GM19324 (cell line): ENCODE results near the gene TUBGCP6.

Experiments used
- ATAC-seq: cut with Tn5 transposase; IDR thresholded peaks from one replicate; pipeline ENCODE4 v1.9.1; 2021; ENCODE audit warnings: mild to moderate bottlenecking, moderate library complexity; ENCODE audit not compliant: unreplicated experiment, low FRiP score

Gene TUBGCP6

DNA sequence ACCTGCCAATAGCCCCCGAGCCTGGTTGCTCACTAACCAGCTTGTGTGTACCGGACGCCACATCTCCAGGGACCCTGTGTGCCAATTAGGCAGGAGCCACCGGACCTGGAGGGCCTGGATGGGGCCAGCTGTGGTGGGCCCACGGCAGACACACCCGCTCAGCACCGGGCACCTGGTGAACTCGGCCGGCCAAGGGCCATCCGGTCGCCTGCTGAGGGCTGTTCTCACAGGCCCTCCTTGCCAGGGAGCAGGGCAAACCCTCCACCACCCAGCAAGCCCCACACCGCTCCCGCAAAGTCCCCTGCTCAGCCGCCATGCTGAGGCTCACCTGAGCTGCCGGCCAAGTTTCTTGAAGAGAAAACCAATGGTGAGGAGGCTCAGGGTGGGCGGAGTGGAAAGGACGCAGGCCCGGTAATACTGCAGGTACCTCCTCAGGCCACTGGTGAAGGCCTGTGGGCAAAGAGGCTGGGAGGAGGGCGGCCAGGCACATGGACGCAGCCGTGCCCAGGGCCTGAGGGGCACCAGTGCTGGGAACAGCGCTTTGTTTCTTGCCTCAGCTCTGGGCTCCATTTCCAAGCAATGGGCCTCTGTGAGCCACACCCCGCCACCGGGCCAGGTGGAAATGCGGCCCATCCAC, 17.1 kb downstream of the TUBGCP6 start:
- no peak for ATAC-seq

DNA sequence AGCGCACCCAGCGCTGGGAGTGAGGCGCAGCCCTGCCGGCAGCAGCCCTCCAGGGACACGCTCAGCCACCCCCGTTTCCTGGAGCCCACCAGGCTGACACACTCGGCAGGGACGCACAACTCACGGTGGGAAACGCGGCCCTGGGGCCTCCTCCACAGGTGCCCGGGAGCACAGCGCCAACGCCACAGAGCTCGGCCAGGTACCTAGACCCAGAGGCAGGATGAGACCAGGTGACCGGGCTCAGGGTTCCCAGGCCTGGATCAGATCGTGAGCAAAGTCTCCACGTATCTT, 18.0 kb downstream of the TUBGCP6 start:
- ATAC-seq, result no peak

DNA sequence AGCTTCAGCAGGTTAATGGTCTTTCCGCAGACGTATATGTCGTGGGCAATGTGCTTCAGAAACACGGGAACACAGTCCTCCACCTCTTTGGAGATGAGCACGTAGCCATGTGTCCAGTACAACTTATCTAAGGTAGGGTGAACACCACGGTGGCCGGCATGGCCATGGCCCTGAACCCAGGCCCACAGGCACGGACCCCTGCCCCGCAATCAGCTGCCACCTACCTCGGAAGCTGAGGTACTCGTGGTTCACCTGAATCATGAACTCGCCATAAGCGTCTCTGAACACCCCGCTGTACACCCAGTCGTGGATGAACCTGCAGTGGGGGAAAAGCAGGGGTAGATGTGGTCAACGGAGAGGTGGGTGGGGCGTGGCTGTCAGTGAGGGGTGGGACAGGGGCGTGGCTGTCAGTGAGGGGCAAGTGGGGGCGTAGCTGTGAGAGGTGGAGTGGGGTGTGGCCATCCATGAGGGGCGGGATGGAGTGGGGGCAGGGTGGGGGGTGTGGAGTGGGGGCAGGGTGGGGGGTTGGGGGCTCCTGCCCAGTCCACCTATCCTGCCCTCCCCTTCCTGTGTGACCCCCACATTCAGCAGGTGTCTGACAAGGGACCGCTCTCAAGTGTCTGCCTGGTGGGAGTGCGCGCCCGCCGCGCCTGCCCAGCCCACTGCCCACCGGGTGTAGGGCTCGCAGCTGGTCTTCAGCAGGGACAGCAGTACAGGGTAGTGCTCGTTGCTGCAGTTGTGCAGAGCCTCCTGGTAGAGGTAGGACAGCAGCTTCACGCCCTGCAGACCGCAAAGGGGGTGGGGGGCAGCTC, 18.6 kb downstream of the TUBGCP6 start:
- ATAC-seq, result no peak

DNA sequence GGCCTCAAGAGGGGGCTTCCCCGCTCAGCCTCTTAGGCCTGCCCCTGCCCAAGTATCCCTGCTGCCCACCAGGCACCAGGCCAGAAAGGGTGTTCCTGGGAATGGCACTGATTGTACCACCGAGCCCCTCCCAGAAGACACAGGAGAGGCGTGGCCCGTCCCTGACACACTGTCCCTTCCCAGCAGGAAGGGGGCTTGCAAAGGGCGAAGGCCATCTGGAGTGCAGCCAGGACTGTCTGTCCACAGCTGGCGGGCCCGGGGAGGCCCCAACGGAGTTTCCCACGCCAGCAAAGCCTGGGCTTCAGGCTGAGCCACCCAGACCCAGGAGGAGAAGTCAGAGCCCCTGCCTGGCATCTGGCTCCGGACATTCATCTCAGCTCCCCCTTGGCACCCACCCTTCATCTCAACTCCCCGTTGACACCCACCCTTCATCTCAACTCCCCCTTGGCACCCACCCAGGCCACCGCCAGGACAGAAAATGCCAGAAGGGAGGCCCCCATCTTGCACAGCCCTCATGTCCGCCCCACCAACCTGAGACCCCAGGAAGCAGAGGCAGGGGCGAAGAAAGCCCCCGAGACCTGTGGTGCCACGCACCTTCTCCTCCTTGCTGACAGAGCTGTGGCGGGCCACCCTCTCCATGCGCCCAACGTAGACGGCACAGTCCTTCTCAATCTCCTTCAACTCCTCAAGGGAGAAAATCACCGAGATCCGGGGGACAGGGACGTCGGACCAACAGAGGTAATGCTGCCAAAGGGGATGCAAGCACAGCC, 19.4 kb downstream of the TUBGCP6 start:
- no peak for ATAC-seq

DNA sequence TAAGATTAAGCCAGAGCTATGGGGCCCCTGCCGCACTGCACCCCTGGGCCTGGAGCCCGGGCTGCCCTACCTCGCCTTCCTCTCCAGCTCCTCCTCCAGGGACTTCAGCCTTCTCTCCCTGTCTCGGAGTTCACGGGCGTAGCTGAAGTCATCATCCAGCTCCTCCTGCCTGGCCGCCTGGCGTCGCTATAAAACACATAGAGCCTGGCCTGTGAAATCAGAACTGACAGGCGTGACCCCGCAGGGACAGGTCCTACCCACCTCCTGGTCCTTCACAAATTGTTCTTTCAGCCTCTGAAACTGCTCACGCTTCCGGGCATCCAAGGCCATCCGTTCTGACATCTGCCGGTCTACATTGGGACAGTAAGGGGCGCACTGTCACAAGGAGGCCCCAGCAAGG, 20.8 kb downstream of the TUBGCP6 start:
- ATAC-seq, result no peak

DNA sequence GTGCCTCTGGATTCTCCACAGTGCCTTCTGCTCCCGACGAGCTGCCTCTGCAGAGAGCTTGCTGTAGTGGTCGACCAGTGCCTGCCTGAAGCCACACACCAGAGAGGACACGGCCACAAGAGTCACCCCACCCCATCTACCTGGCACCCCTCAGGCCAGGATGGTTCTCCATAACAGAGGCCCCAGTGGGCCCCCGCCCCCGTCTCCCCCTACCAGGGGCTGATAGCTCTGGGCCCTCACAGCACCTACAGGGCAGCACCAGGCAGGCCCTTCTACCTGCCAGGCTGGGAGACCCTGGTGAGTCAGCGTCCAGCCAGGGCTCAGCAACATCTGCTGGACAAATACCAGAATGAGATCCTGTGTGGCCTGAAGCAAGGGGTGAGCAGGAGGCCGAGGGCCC, 22.3 kb downstream of the TUBGCP6 start:
- no peak for ATAC-seq

DNA sequence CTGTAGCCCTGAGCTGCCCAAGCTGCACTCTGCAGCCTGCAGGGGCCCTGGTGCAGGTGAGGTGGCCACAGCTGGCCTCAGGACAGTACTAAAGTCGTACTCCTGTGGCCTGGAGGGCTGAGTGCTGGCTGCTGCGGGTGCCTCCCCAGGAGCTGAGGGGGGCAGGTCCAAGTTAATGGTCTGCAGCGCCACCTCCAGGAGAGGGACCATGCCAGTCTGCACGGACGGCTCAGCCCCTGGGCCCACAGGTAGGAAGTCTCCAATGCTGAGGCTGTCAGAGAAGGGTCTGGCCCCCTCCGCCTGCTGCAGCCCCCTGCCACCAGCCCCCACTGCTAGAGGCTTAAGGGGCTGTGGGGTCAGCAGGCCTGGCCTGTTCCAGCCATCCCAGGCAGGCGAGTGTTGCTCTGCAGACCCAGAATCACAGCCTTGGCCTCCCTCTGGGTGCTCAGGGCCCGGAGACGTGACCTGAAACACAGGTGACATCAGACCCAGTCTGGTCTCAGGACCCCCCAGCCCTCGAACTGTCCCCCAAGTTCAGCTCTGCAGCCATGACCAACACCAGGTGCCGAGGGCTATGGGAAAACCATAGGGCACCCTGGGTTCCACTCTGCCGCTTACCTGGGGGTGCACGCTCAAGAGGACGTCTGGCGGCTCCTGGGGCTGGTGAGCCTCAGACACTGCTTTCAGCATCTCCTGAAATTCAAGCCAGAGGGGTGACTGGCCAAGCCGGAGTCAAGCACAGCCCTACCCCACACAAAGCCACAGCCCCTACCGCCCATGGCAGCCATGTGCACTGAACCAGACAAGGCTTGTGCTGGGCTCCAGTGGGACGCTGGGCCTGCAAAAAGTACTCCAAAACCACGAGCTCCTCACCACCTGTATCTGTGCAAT, 23.2 kb downstream of the TUBGCP6 start:
- ATAC-seq, result no peak

DNA sequence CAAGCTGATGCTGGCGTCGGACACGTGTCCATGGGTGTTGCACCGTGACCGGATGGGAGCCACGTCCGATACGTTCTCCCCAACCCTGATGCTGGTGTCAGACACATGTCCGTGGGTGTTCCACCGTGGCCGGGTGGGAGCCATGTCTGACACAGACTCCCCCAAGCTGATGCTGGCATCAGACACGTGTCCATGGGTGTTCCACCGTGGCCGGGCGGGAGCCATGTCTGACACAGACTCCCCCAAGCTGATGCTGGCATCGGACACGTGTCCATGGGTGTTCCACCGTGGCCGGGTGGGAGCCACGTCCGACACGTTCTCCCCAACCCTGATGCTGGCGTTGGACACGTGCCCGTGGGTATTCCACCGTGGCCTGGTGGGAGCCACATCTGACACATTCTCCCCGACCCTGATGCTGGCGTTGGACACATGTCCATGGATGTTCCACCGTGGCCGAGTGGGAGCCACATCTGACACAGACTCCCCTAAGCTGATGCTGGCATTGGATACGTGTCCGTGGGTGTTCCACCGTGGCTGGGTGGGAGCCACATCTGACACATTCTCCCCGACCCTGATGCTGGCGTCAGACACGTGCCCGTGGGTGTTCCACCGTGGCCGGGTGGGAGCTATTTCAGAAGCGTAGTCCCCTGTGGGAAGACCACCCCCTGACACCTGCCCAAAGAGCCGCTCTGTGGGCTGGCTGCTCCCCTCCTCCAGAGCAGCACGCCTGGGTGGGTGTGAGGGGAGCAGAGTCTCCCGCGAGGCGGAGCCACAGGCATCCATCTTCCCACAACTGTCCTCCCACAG, 24.0 kb downstream of the TUBGCP6 start:
- no peak for ATAC-seq

DNA sequence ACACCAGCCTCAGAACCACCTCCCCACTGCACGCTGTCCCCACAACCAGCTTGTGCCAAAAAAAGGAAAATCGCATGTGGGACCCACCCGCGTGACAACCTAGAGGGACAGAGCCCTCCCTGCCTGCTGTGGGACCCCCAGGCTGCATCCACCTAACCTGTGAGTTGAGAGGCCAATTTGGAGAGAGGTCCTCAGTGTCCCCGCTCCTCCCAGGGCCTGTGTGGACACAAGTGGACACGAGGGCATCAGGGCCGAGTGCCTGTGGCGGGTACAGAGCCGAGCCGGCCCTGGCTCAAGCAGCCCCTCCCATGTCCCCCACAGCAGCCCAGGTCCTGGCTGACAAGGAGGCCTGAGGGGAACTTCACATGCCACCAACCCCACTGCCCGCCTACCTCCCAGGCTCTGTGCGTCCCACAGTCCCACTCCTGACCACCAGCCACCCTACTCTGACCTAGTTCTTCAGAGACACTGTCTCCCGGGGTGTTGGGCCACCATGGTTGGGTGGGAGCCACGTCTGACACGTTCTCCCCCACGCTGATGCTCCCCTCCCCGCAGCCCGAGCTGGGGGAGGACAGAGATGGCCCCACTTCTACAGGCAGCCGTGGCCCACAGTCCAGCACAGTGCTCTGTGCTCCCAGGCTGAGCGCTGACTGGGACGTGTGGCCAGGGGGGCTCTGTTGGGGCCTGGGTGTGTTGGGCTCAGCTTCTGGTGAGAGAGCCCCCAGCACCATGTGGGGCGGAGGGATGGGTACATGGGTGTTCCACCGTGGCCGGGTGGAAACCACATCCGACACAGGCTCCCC, 24.8 kb downstream of the TUBGCP6 start:
- ATAC-seq, result no peak

DNA sequence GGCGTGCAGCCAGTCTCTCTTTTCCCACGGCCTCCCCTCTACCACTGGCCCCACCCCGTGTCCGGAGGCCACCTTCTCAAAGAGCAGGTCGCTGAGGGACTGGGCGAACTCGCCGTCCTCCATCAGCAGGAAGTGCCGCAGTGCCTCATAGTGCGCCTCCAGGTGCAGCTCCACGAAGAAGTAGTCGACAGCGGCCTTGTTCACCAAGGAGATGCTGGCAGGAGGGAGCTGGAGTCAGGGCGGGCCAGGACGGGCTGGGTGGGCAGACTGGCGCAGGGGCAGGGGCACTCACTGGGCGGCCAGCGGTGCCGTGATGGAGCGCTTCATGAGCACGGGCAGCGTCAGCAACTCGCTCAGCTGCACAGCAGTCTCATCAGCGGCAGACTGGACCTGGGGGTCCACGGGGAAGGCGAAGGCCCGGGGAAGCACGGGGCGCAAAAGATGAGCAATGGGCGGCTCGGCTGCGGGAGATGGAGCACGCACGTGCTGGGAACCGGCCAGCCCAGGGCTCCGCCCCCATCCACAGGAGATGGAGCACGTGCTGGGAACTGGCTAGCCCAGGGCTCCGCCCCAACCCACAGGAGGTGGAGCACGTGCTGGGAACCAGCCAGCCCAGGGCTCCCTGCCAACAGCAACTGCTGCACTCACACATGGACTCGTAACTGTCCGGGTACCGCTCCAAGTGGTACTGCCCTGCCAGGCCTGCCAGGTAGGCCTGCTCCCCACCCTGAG, 25.7 kb downstream of the TUBGCP6 start:
- no peak for ATAC-seq

DNA sequence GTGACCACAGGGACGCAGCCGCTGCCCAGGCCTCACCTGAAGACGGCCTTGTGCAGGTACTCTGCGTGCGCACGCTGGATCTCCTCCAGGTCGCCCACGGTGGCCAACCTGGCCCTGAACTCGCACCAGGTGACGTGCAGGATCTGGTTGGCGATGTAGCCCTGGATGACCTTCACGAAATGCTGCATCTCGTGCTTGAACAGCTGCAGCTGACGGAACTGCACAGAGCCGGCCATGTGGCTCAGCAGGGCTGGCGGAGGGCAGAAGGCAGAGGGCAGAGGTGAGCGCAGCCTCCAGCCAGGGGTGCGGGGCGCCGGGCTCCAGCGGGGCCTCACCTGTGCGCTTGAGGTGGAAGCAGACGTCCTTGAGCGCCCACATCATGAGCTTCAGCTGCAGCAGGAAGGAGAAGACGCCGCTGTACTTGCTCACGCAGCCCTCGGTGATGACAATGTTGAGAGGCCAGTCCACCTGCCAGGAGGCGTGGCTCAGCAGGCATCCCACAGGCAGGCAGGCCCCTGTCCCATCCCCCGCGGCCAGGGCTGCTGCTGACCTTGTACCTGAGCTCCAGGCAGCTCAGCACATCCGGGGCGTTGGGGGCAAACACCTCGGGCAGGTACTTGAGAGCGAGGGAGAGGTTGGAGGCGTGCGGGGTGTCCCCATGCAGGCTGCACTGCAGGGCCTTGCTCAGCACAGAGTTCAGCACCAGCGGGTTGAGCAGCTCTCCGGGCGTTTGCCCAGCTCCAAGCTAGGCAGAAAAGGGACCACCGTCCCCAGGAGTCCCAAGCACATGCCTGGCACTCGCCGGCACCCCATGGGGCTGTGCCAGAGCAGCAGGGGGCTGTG, 26.4 kb downstream of the TUBGCP6 start:
- ATAC-seq, result no peak

DNA sequence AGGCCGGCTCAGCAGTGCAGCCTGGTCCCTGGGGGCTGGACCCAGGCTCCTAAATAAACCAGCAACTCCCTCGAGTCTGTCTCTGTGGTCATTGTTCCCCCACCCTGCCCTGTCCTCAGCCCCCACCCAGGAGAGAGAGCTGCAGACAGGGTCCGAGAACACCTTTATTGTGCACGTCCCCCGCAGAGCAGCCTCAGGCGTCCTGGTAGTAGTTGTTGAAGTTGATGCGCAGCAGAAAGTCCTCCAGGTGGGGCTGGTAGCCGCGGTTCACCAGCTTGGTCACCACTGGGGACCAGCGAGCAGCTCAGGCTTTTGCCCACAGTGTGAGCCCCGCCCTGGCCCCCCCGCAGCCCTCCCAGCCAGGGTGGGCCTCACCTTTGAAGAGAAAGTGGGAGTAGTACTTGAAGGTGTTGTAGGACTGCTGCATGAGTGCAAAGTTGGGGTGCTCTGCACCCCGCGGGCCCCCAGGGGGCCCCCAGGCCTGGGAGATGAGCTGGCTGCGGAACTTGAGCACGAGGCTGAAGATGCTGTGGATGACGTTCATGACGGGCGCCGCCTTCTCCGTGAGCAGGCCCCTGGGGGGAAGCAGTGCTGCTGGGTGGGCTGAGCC, 27.2 kb downstream of the TUBGCP6 start:
- ATAC-seq, result no peak

DNA sequence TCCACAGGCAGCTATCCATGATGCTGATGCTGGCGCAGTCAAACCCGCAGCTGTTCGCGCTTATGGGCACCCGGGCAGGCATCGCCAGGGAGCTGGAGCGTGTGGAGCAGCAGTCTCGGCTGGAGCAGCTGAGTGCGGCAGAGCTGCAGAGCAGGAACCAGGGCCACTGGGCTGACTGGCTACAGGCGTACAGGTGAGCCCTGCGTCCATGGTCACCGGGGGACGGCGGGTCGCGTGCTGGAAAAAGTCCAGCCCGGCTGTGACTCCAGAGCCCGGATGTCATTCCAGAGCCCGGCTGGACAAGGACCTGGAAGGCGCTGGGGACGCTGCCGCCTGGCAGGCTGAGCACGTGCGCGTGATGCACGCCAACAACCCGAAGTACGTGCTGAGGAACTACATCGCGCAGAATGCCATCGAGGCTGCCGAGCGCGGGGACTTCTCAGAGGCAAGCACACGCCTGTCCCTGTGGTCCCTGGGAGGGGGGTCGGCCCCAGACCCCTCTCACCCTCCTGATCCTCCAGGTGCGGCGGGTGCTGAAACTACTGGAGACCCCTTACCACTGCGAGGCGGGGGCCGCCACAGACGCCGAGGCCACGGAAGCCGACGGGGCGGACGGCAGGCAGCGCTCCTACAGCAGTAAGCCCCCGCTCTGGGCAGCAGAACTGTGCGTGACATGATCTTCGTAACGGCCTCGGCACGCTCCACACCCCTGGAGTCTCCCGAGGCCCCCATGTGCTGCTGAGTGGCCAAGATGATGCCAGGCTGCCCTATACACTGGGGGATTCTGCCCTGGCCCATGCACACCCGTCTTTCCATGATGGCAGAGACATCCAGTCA, 27.9 kb downstream of the TUBGCP6 start:
- ATAC-seq, result no peak

DNA sequence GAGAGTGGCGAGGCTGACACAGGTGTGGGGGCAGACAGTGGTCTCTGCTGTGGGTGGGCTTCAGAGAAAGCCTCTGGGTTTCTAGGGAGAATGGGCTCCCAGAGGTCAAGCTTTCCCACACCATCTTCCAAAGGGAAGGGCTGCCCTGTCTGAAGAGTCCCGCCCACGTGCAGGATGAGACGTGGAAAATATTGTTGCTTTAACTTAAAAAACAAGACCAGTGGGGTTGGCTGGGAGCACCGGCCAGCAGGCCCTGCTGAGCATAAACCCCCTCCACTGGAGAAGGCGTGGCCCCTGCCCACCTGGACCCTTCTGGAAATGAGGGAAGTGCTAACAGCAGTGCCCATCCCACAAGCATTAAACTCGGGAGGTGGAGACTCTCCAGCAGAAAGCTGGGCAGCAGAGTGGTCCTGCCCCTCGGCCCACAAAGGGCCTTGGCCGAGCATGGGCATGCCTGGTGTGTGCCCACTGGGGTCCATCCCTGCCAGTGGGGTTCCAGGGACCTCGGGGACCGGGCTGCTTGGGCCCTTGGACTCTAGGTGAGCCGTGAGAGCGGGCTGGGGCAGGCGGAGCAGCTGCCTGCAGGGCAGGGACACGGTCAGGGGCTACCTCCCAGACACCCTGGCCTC, 28.7 kb downstream of the TUBGCP6 start:
- ATAC-seq, result no peak

DNA sequence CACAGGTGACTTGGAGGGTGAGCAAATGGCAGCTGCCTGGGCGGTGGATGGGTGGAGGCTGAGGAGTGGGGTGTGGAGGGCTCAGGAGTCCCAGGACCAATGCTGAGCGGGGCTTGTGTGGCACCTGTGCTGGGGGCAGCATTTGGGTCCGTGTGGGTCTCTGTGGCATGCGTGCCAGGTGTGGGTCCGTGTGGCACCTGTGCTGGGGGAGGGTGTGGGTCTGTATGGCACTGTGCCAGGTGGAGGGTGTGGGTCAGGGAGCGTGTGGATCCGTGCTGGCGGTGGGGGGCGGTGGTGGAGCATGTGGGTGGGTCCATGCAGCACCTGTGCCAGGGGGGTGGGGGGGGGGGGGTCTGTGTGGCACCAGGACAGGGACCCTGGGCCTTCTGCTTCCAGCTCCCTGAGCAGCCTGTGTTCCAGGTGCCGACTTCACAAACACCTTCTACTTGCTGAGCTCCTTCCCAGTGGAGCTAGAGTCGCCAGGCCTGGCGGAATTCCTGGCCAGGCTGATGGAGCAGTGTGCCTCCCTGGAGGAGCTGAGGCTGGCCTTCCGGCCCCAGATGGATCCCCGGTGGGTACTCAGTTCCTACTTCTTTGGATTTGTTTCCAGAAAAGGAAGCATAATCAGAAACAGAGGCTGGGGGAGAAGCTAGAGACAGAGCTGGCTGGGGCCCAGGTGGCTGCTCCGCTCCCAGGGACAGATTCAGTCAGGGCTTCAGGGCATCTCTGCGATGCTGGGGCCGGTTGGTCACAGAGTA, 29.3 kb downstream of the TUBGCP6 start:
- no peak for ATAC-seq
